IMR-90 (cell line): Measurements from ENCODE around the gene DCAF17. TPM values are rescaled to one million over a fixed set of nuclear protein-coding genes. Genes with fewer than 3 reads are reported as not detected.

Source experiments
- ATAC-seq: fragments of 200-7000 bp; cut with Tn5 transposase; 2 replicates; pipeline ENCODE4 v1.9.1; 2020; ENCODE audit warnings: low read depth, mild to moderate bottlenecking, moderate library complexity
- BruUV-seq: library from RNA; stranded (reverse); fragments of 400-500 nt; replicated peaks from 2 replicates; lab custom pipeline; 2021; lab: Mats Ljungman, UMichigan
- CTCF ChIA-PET: fragments of 300-600 bp; formaldehyde crosslinking; extraction: SDS; loops from one replicate; lab custom pipeline; 2021; ENCODE audit warnings: antibody characterized with exemption; lab: Yijun Ruan, JAX
- POLR2A ChIA-PET: fragments of 300-600 bp; sonication (Branson Sonifier 250); formaldehyde crosslinking; loops from one replicate; lab custom pipeline; 2022; ENCODE audit warnings: antibody characterized with exemption; ENCODE audit not compliant: unreplicated experiment; lab: Charles Lee
- DNase-seq: peaks from one replicate; pipeline ENCODE4 v3.0.0; 2013
- H2AFZ ChIP-seq: replicated peaks from 2 replicates; pipeline ENCODE3; 2013; ENCODE audit warnings: low read length, mild to moderate bottlenecking; ENCODE audit not compliant: poor library complexity
- H2AK5ac ChIP-seq: 2 replicates; pipeline ENCODE4 v1.6.1; 2013; ENCODE audit warnings: low read depth, low read length, inconsistent platforms
- H2AK9ac ChIP-seq: replicated peaks from 2 replicates; pipeline ENCODE3; 2013; ENCODE audit warnings: mild to moderate bottlenecking, low read depth, low read length, moderate library complexity; ENCODE audit not compliant: poor library complexity
- H2BK120ac ChIP-seq: 2 replicates; pipeline ENCODE4 v1.6.1; 2013; ENCODE audit warnings: low read depth, low read length, inconsistent platforms
- H2BK15ac ChIP-seq: 3 replicates; pipeline ENCODE4 v1.6.1; 2013; ENCODE audit warnings: low read depth, low read length, inconsistent platforms
- H2BK20ac ChIP-seq: 2 replicates; pipeline ENCODE4 v1.6.1; 2013; ENCODE audit warnings: low read depth, mild to moderate bottlenecking, inconsistent platforms, low read length, moderate library complexity
- H2BK5ac ChIP-seq: 2 replicates; pipeline ENCODE4 v1.6.1; 2013; ENCODE audit warnings: mild to moderate bottlenecking, low read depth, low read length, inconsistent platforms; ENCODE audit not compliant: poor library complexity, severe bottlenecking
- H3K14ac ChIP-seq: replicated peaks from 2 replicates; pipeline ENCODE4 v1.6.1; 2013; ENCODE audit warnings: low read depth, low read length, inconsistent platforms
- H3K18ac ChIP-seq: 2 replicates; pipeline ENCODE4 v1.6.1; 2013; ENCODE audit warnings: low read depth, low read length, control low read depth
- H3K23ac ChIP-seq: 2 replicates; pipeline ENCODE4 v1.6.1; 2013; ENCODE audit warnings: low read depth, low read length, inconsistent platforms
- H3K27ac ChIP-seq: 2 replicates; pipeline ENCODE4 v1.5.1; 2013; ENCODE audit warnings: mild to moderate bottlenecking, control low read depth, low read length; ENCODE audit not compliant: insufficient read depth
- H3K27me3 ChIP-seq: 2 replicates; pipeline ENCODE4 v1.6.1; 2013; ENCODE audit warnings: low read length; ENCODE audit not compliant: control insufficient read depth, insufficient read depth
- H3K36me3 ChIP-seq: 2 replicates; pipeline ENCODE4 v1.6.1; 2013; ENCODE audit warnings: low read length, mixed read lengths; ENCODE audit not compliant: control insufficient read depth, insufficient read depth
- H3K4ac ChIP-seq: 2 replicates; pipeline ENCODE4 v1.6.1; 2013; ENCODE audit warnings: low read depth, low read length, inconsistent platforms
- H3K4me1 ChIP-seq: 2 replicates; pipeline ENCODE4 v1.6.1; 2013; ENCODE audit warnings: low read length, mixed read lengths; ENCODE audit not compliant: control insufficient read depth, insufficient read depth
- H3K4me2 ChIP-seq: 2 replicates; pipeline ENCODE4 v1.6.1; 2013; ENCODE audit warnings: low read depth, mild to moderate bottlenecking, control low read depth, low read length, moderate library complexity
- H3K4me3 ChIP-seq: 2 replicates; pipeline ENCODE4 v1.5.1; 2013; ENCODE audit warnings: low read depth, mild to moderate bottlenecking, control low read depth, low read length, moderate library complexity; ENCODE audit not compliant: insufficient read depth
- H3K56ac ChIP-seq: 2 replicates; pipeline ENCODE4 v1.6.1; 2013; ENCODE audit warnings: low read length, inconsistent platforms; ENCODE audit not compliant: insufficient read depth; ENCODE audit errors: extremely low read depth
- H3K79me1 ChIP-seq, 2 experiments: 2 replicates each; pipeline ENCODE4 v1.6.1; 2013; ENCODE audit warnings: low read length in 2 of 2, inconsistent platforms in 1 of 2, low read depth in 1 of 2
- H3K9ac ChIP-seq: 2 replicates; pipeline ENCODE4 v1.6.1; 2013; ENCODE audit warnings: low read depth, low read length, control low read depth
- H3K9me1 ChIP-seq: 2 replicates; pipeline ENCODE4 v1.6.1; 2013; ENCODE audit warnings: low read length, inconsistent platforms; ENCODE audit not compliant: insufficient read depth
- H3K9me3 ChIP-seq: 2 replicates; pipeline ENCODE4 v1.6.1; 2013; ENCODE audit warnings: low read length; ENCODE audit not compliant: control insufficient read depth, insufficient read depth
- H4K20me1 ChIP-seq: 2 replicates; pipeline ENCODE4 v1.6.1; 2013; ENCODE audit warnings: low read length, inconsistent platforms; ENCODE audit not compliant: insufficient read depth
- H4K5ac ChIP-seq: 2 replicates; pipeline ENCODE4 v1.6.1; 2013; ENCODE audit warnings: mild to moderate bottlenecking, low read depth, low read length, control low read depth
- H4K8ac ChIP-seq, 2 experiments: 2 replicates each; pipeline ENCODE4 v1.6.1; 2013; ENCODE audit warnings: low read depth in 2 of 2, low read length in 2 of 2, control low read depth in 1 of 2, inconsistent platforms in 1 of 2
- H4K91ac ChIP-seq: 2 replicates; pipeline ENCODE4 v1.6.1; 2013; ENCODE audit warnings: low read depth, low read length, inconsistent platforms; ENCODE audit not compliant: insufficient read depth
- CEBPB ChIP-seq: IDR thresholded peaks from 2 replicates; pipeline ENCODE4 v1.6.1; 2012; ENCODE audit warnings: low read depth, low read length, improper control_type of control experiment
- CHD1 ChIP-seq: IDR thresholded peaks from 2 replicates; pipeline ENCODE4 v1.6.1; 2012; ENCODE audit warnings: low read depth, low read length, improper control_type of control experiment
- CTCF ChIP-seq: conservative IDR thresholded peaks from 2 replicates; pipeline ENCODE4 v1.5.1; 2012; ENCODE audit warnings: mild to moderate bottlenecking, low read depth, low read length, improper control_type of control experiment
- MAFK ChIP-seq: IDR thresholded peaks from 2 replicates; pipeline ENCODE4 v1.6.1; 2012; ENCODE audit warnings: low read depth, low read length, improper control_type of control experiment
- MAZ ChIP-seq: IDR thresholded peaks from 2 replicates; pipeline ENCODE4 v1.6.1; 2012; ENCODE audit warnings: low read depth, mild to moderate bottlenecking, low read length, improper control_type of control experiment, moderate library complexity, borderline replicate concordance
- MXI1 ChIP-seq: IDR thresholded peaks from 2 replicates; pipeline ENCODE4 v1.6.1; 2012; ENCODE audit warnings: low read depth, mild to moderate bottlenecking, low read length, moderate library complexity, borderline replicate concordance
- NFE2L2 ChIP-seq: fragments of 150-350 bp; IDR thresholded peaks from 2 replicates; pipeline ENCODE4 v1.6.1; 2016; ENCODE audit warnings: low read depth, mild to moderate bottlenecking, low read length
- POLR2A ChIP-seq: IDR thresholded peaks from 2 replicates; pipeline ENCODE4 v1.6.1; 2012; ENCODE audit warnings: mild to moderate bottlenecking, low read depth, low read length
- RAD21 ChIP-seq: IDR thresholded peaks from 2 replicates; pipeline ENCODE4 v1.6.1; 2012; ENCODE audit warnings: low read length, improper control_type of control experiment
- RCOR1 ChIP-seq: IDR thresholded peaks from 2 replicates; pipeline ENCODE4 v1.6.1; 2012; ENCODE audit warnings: mild to moderate bottlenecking, low read length, improper control_type of control experiment; ENCODE audit not compliant: insufficient replicate concordance
- WGBS, 2 experiments: methylation state at CpG; one replicate each; pipeline versions ENCODE4 v1.1.5 to v1.1.7; 2013; ENCODE audit warnings: missing lambda C conversion rate in 2 of 2; ENCODE audit not compliant: insufficient read length in 1 of 2; ENCODE audit errors: extremely low coverage in 2 of 2; 5-methylcytosine and 5-hydroxymethylcytosine counted together
- dilution Hi-C: fragments of 300-500 bp; cut with HindIII; formaldehyde crosslinking; loops from one replicate; pipeline ENCODE4 v1.14.3; 2018; ENCODE audit warnings: low sequenced_read_pairs; ENCODE audit not compliant: unreplicated experiment
- in situ Hi-C: fragments of 300-500 bp; cut with MboI; formaldehyde crosslinking; loops from 3 replicates; pipeline ENCODE4 v1.14.3; 2019; ENCODE audit warnings: low sequenced_read_pairs, inconsistent platforms, mixed read lengths
- intact Hi-C: fragments of 100-400 bp; cut with micrococcal nuclease; formaldehyde crosslinking; loops from 2 replicates; pipeline ENCODE4 v1.10.0; 2022
- polyA plus RNA-seq, 3 experiments: library from polyadenylated mRNA; depleted of rRNA; stranded (reverse); fragments of >200 nt; gene quantifications; 2 replicates each; pipeline ENCODE4 v1.2.3, GENCODE V29; 2012; ENCODE audit warnings: low replicate concordance in 1 of 3
- total RNA-seq: library from RNA; depleted of rRNA; stranded (reverse); fragments of >200 nt; gene quantifications from 2 replicates; pipeline ENCODE4 v1.2.3, GENCODE V29; 2012

DCAF17 gene
- total and polyA plus RNA-seq, 2 of the 4 experiments (the other 2 are of a cell fraction) = 6.7 to 13.1 TPM

- TF ChIP-seq MAZ (peak; percentile 80; the same call in 1 of the 2 replicates), NFE2L2 (no peak), MXI1 (peak; percentile 87; the same call in 1 of the 2 replicates)
These were observed at the start of gene DCAF17 (continued) for GRCh38 chr2:171434013-171434989.

DNA sequence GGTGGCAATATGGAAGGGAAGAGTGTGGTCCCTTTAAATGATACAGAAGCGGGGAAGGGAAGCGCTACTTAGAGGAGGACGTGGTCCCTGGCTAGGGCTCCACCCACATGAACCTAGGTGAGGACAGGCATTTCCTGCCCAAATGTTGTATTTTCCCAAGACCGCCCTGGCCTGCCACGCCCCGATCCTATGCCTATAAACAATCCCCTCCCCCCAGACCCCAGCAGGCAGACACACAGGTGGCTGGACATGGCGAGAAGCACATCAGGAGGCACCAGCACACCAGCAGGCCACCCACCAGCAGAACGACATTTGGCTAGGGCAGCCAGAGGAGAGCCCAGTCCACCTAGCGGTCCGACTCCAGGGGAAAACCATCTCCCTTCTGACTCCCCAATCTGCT is 47.4 kb upstream of the DCAF17 start:
- H3K9me3 ChIP-seq = no peaks in the 10 kb centered on the region
- H3K4ac ChIP-seq = no peak overlapping the region
- no peak overlapping the region; the same call in 1 of the 2 replicates for H3K14ac ChIP-seq
- H2BK20ac ChIP-seq = no peak overlapping the region
- no peaks in the 10 kb centered on the region for H4K20me1 ChIP-seq
- 100% methylated on average over 2 of the region's 10 CpGs; no CpG with 5 or more reads in 1 of the 2 experiments for WGBS, 2 experiments
- no TSS peak for BruUV-seq
- no peak overlapping the region for H2AK5ac ChIP-seq
- H3K18ac ChIP-seq = no peak overlapping the region
- H3K27me3 ChIP-seq = no peaks in the 10 kb centered on the region
- H3K9ac ChIP-seq = no peak overlapping the region
- CTCF ChIA-PET = no interaction called here
- H4K8ac ChIP-seq = no peak overlapping the region
- no peak overlapping the region for H2AK9ac ChIP-seq
- no peak for TF ChIP-seq CTCF
- TF ChIP-seq MXI1 = no peak
- no peak for TF ChIP-seq RCOR1
- no peak for TF ChIP-seq CHD1
- no peak for TF ChIP-seq CEBPB
- TF ChIP-seq MAFK = no peak
- TF ChIP-seq POLR2A = no peak
- TF ChIP-seq RAD21 = no peak
- no peak overlapping the region for H3K23ac ChIP-seq
- H3K4me1 ChIP-seq = peaks cover 2% of the 10 kb centered on the region
- peaks cover 3 to 4% of the 10 kb centered on the region in 2 experiments; a peak in 2 of 4 replicates for H3K79me1 ChIP-seq
- no peak overlapping the region for H2BK5ac ChIP-seq
- dilution Hi-C loops (no loop called here), intact Hi-C loops (no loop called here), in situ Hi-C loops (no loop called here)
- H3K27ac ChIP-seq = no peak overlapping the region
- no peaks in the 10 kb centered on the region for H3K36me3 ChIP-seq
- H3K4me3 ChIP-seq = no peak overlapping the region
- no peak overlapping the region for H4K91ac ChIP-seq
- POLR2A ChIA-PET = no interaction called here
- no peak overlapping the region for H2BK120ac ChIP-seq
- H2AFZ ChIP-seq = no peak overlapping the region
- no peak for DNase-seq
- 0 out of 2 replicates have a peak, but pooled peaks cover 3% of the 10 kb centered on the region for H3K9me1 ChIP-seq
- H3K56ac ChIP-seq = no peak overlapping the region
- H2BK15ac ChIP-seq = no peak overlapping the region
- no peak overlapping the region for H3K4me2 ChIP-seq
- no peak overlapping the region for H4K5ac ChIP-seq
- no peak for ATAC-seq
